WTC11 (cell line): ENCODE data around the gene FAM76B. TPM values are rescaled to one million over a fixed set of nuclear protein-coding genes. Genes with fewer than 3 reads are reported as not detected.

Source experiments
- ATAC-seq: fragments of 200-7000 bp; cut with Tn5 transposase; 2 replicates; pipeline ENCODE4 v1.10.0; 2021; ENCODE audit warnings: mild to moderate bottlenecking, moderate library complexity
- CTCF ChIA-PET: fragments of 300-600 bp; sonication (Branson Sonifier 250); formaldehyde crosslinking; loops from one replicate; lab custom pipeline; 2021; ENCODE audit warnings: antibody characterized with exemption; lab: Charles Lee
- POLR2A ChIA-PET: fragments of 350-600 bp; sonication (Branson Sonifier 250); formaldehyde crosslinking; loops from one replicate; lab custom pipeline; 2021; ENCODE audit warnings: antibody characterized with exemption; lab: Charles Lee
- DNase-seq: peaks from one replicate; pipeline ENCODE4 v3.0.0; 2021; ENCODE audit warnings: low spot score
- H3K27ac Mint-ChIP-seq: 2 replicates; pipeline ENCODE4 v1.8.0; 2021; ENCODE audit warnings: mixed read lengths
- H3K27me3 Mint-ChIP-seq: 2 replicates; pipeline ENCODE4 v1.8.0; 2021; ENCODE audit warnings: low read depth, mild to moderate bottlenecking, moderate library complexity, mixed read lengths
- H3K36me3 Mint-ChIP-seq: 2 replicates; pipeline ENCODE4 v1.8.0; 2021; ENCODE audit warnings: mixed read lengths
- H3K4me1 Mint-ChIP-seq: 2 replicates; pipeline ENCODE4 v1.8.0; 2022; ENCODE audit warnings: mixed read lengths
- H3K4me3 Mint-ChIP-seq: 2 replicates; pipeline ENCODE4 v1.8.0; 2021; ENCODE audit warnings: mild to moderate bottlenecking, moderate library complexity, mixed read lengths
- H3K9me3 Mint-ChIP-seq: 2 replicates; pipeline ENCODE4 v1.8.0; 2021; ENCODE audit warnings: mixed read lengths
- ARID4B ChIP-seq: sonication (generic); formaldehyde crosslinking; IDR thresholded peaks from 2 replicates; pipeline ENCODE4 v1.8.0; 2023; ENCODE audit warnings: missing genetic modification reagents, mild to moderate bottlenecking, borderline replicate concordance
- ATF1 ChIP-seq: sonication (generic); formaldehyde crosslinking; IDR thresholded peaks from 2 replicates; pipeline ENCODE4 v1.8.1; 2023; ENCODE audit warnings: mild to moderate bottlenecking, moderate library complexity, missing genetic modification reagents
- ATF2 ChIP-seq: sonication (generic); formaldehyde crosslinking; IDR thresholded peaks from 2 replicates; pipeline ENCODE4 v1.8.1; 2022; ENCODE audit warnings: low read depth, missing genetic modification reagents, borderline replicate concordance
- E2F4 ChIP-seq: sonication (generic); formaldehyde crosslinking; IDR thresholded peaks from 2 replicates; pipeline ENCODE4 v1.8.1; 2022; ENCODE audit warnings: low read depth, mild to moderate bottlenecking, moderate library complexity, missing genetic modification reagents, borderline replicate concordance
- JUN ChIP-seq: sonication (generic); formaldehyde crosslinking; IDR thresholded peaks from 2 replicates; pipeline ENCODE4 v1.8.0; 2023; ENCODE audit warnings: mild to moderate bottlenecking, missing genetic modification reagents
- KAT7 ChIP-seq: sonication (generic); formaldehyde crosslinking; IDR thresholded peaks from 2 replicates; pipeline ENCODE4 v1.8.1; 2023; ENCODE audit warnings: missing genetic modification reagents, mild to moderate bottlenecking, borderline replicate concordance
- MAX ChIP-seq: sonication (generic); formaldehyde crosslinking; IDR thresholded peaks from 2 replicates; pipeline ENCODE4 v1.8.0; 2022; ENCODE audit warnings: mild to moderate bottlenecking, missing genetic modification reagents
- NR2C2 ChIP-seq: sonication (generic); formaldehyde crosslinking; IDR thresholded peaks from 2 replicates; pipeline ENCODE4 v1.8.0; 2022; ENCODE audit warnings: mild to moderate bottlenecking, missing genetic modification reagents
- RELA ChIP-seq: sonication (generic); formaldehyde crosslinking; IDR thresholded peaks from 2 replicates; pipeline ENCODE4 v1.8.1; 2022; ENCODE audit warnings: missing genetic modification reagents, mild to moderate bottlenecking, borderline replicate concordance
- TP53 ChIP-seq: sonication (generic); formaldehyde crosslinking; IDR thresholded peaks from 2 replicates; pipeline ENCODE4 v1.8.1; 2023; ENCODE audit warnings: mild to moderate bottlenecking, missing genetic modification reagents
- ZBTB21 ChIP-seq: sonication (generic); formaldehyde crosslinking; IDR thresholded peaks from 2 replicates; pipeline ENCODE4 v1.8.1; 2023; ENCODE audit warnings: mild to moderate bottlenecking, missing genetic modification reagents, borderline replicate concordance
- ZNF232 ChIP-seq: sonication (generic); formaldehyde crosslinking; IDR thresholded peaks from 2 replicates; pipeline ENCODE4 v1.8.0; 2022; ENCODE audit warnings: mild to moderate bottlenecking, missing genetic modification reagents
- ZNF263 ChIP-seq: sonication (generic); formaldehyde crosslinking; IDR thresholded peaks from 2 replicates; pipeline ENCODE4 v1.8.1; 2022; ENCODE audit warnings: low read depth, mild to moderate bottlenecking, moderate library complexity, missing genetic modification reagents
- ZNF317 ChIP-seq: sonication (generic); formaldehyde crosslinking; IDR thresholded peaks from 2 replicates; pipeline ENCODE4 v1.8.1; 2023; ENCODE audit warnings: low read depth, mild to moderate bottlenecking, moderate library complexity, missing genetic modification reagents, borderline replicate concordance
- ZNF512 ChIP-seq: sonication (generic); formaldehyde crosslinking; IDR thresholded peaks from 2 replicates; pipeline ENCODE4 v1.8.1; 2022; ENCODE audit warnings: missing genetic modification reagents, borderline replicate concordance
- total RNA-seq: library from RNA; stranded (reverse); gene quantifications from 3 replicates; pipeline ENCODE4 v1.2.3, GENCODE V29; 2021

FAM76B gene
- total RNA-seq, 1 experiment from 2014 or later = 30.0 TPM

GRCh38 chr11:95739108-95739938 is 50.3 kb downstream of the FAM76B start:
- ATAC-seq (peak; percentile 65; the same call in 1 of the 2 replicates), DNase-seq (no peak)
- Mint-ChIP-seq H3K27me3 (no peaks in the 10 kb centered on the region), H3K36me3 (no peaks in the 10 kb centered on the region), H3K9me3 (no peaks in the 10 kb centered on the region)
- no peak for TF ChIP-seq ZNF317 (CRISPR knock-in tag)
- no peak for TF ChIP-seq E2F4
- TF ChIP-seq ATF2 (CRISPR knock-in tag) = no peak
- no peak for TF ChIP-seq ZNF232 (CRISPR knock-in tag)
- TF ChIP-seq ATF1 (CRISPR knock-in tag) = no peak
- no peak for TF ChIP-seq NR2C2 (CRISPR knock-in tag)
- no peak for TF ChIP-seq ARID4B (CRISPR knock-in tag)
- TF ChIP-seq TP53 = no peak
- TF ChIP-seq KAT7 (CRISPR knock-in tag) = no peak
- TF ChIP-seq ZNF512 (CRISPR knock-in tag) = no peak
- TF ChIP-seq ZBTB21 (CRISPR knock-in tag) = no peak
- TF ChIP-seq, all 79 proteins: peak for 0
- no peaks in the 10 kb centered on the region for H3K4me1 Mint-ChIP-seq
- ChIA-PET CTCF (interaction anchor here (0.6 to 3.1 kb wide), 12 partner anchors 10 to 672 kb away, joined by 3 to 13 read pairs (median 3); partner anchors contain the start of gene SRSF8), POLR2A (no interaction called here)
- H3K27ac Mint-ChIP-seq = no peak overlapping the region
- no peak overlapping the region for H3K4me3 Mint-ChIP-seq

GRCh38 chr11:95736809-95737208 is 52.8 kb downstream of the FAM76B start:
- Mint-ChIP-seq H3K4me3 (no peak overlapping the region), H3K27ac (no peak overlapping the region), H3K4me1 (no peaks in the 10 kb centered on the region), H3K27me3 (no peaks in the 10 kb centered on the region), H3K36me3 (no peaks in the 10 kb centered on the region), H3K9me3 (no peaks in the 10 kb centered on the region)
- TF ChIP-seq MAX (CRISPR knock-in tag) (no peak), JUN (CRISPR knock-in tag) (no peak), RELA (CRISPR knock-in tag) (no peak), ZNF263 (CRISPR knock-in tag) (no peak)
- ChIA-PET POLR2A (no interaction called here), CTCF (interaction anchor here (0.6 to 3.1 kb wide), 4 partner anchors 31 to 670 kb away, joined by 3 to 10 read pairs (median 3); partner anchors contain the start of gene SRSF8)
- DNase-seq = no peak
- no peak for ATAC-seq
